ENCODE data around the gene NACC2.

DNA sequence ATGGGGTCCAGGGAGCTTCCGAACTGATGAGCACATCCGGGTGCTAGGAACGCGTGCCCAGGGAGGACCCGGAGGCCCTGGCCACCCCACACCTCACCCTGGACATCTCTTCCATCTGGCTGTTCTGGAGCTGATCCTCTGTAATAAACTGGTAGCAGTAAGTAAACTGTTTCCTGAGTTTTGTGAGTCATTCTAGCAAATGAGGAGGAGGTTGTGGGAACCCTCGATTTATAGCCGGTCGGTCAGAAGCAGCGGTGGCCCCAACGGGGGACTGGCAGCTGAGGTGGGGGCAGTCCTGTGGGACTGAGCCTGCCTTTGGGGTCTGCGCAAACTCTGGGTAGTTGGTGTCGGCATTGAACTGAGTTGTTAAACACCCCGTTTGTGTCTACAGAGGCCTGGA is 118.6 kb downstream of the NACC2 start:
- TF ChIP-seq, protein P1, sequence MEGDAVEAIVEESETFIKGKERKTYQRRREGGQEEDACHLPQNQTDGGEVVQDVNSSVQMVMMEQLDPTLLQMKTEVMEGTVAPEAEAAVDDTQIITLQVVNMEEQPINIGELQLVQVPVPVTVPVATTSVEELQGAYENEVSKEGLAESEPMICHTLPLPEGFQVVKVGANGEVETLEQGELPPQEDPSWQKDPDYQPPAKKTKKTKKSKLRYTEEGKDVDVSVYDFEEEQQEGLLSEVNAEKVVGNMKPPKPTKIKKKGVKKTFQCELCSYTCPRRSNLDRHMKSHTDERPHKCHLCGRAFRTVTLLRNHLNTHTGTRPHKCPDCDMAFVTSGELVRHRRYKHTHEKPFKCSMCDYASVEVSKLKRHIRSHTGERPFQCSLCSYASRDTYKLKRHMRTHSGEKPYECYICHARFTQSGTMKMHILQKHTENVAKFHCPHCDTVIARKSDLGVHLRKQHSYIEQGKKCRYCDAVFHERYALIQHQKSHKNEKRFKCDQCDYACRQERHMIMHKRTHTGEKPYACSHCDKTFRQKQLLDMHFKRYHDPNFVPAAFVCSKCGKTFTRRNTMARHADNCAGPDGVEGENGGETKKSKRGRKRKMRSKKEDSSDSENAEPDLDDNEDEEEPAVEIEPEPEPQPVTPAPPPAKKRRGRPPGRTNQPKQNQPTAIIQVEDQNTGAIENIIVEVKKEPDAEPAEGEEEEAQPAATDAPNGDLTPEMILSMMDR (IDR thresholded peaks at IDR 0.05), result no peak
- TF ChIP-seq POLR2AphosphoS5 (IDR thresholded peaks at IDR 0.05; ENCODE audit: low read depth, low read length), result no peak
- no peak for TF ChIP-seq SMC3 (IDR thresholded peaks at IDR 0.05; ENCODE audit: low read depth, low read length)
- no peak for TF ChIP-seq RFX5 (IDR thresholded peaks at IDR 0.05; ENCODE audit: low read length)
- TF ChIP-seq MAX (IDR thresholded peaks at IDR 0.05; ENCODE audit: low read depth), result no peak
- no peak for TF ChIP-seq MXI1 (IDR thresholded peaks at IDR 0.05; ENCODE audit: low read depth, low read length)
- TF ChIP-seq ELF1 (IDR thresholded peaks at IDR 0.05), result no peak
- TF ChIP-seq, protein P2, sequence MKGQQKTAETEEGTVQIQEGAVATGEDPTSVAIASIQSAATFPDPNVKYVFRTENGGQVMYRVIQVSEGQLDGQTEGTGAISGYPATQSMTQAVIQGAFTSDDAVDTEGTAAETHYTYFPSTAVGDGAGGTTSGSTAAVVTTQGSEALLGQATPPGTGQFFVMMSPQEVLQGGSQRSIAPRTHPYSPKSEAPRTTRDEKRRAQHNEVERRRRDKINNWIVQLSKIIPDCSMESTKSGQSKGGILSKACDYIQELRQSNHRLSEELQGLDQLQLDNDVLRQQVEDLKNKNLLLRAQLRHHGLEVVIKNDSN (IDR thresholded peaks at IDR 0.05; ENCODE audit: borderline replicate concordance, low read depth), result no peak
- TF ChIP-seq GABPA (IDR thresholded peaks at IDR 0.05; ENCODE audit: low read depth), result no peak
- no peak for TF ChIP-seq RXRA (IDR thresholded peaks at IDR 0.05; ENCODE audit: borderline replicate concordance, low read depth)
- no peak for TF ChIP-seq EZH2phosphoT487 (IDR thresholded peaks at IDR 0.05; ENCODE audit: borderline replicate concordance, low read depth)
- no peak for TF ChIP-seq YY1 (IDR thresholded peaks at IDR 0.05; ENCODE audit: low read depth)
